ENCODE data around the gene KRTAP6-3.

GRCh38 chr21:30600787-30601186, 8.5 kb downstream of the KRTAP6-3 start, which contains the start of gene KRTAP22-1:
- TF ChIP-seq POLR2A (IDR thresholded peaks at IDR 0.05) (no peak), CTCF (IDR thresholded peaks at IDR 0.05) (no peak)

Data from esophagus squamous epithelium (tissue), 4 donors.